Sigmoid colon (tissue), 7 donors: ENCODE data around the gene RUNDC1. TPM values are rescaled to one million over a fixed set of nuclear protein-coding genes. Genes with fewer than 3 reads are reported as not detected.

Source experiments
- DNase-seq: peaks from one replicate; pipeline ENCODE4 v3.0.0-alpha.2; 2019
- H3K27ac ChIP-seq, 4 donors: fragments of 200-600 bp; sonication (generic); one replicate each; pipeline ENCODE4 v1.5.1; 2016 to 2019; ENCODE audit warnings: mild to moderate bottlenecking in 1 of 4
- H3K27me3 ChIP-seq, 3 donors: fragments of 200-600 bp; sonication (generic); one replicate each; pipeline ENCODE4 v1.5.1; 2019; ENCODE audit warnings: mild to moderate bottlenecking in 1 of 3
- H3K36me3 ChIP-seq, 4 donors: fragments of 200-600 bp; sonication (generic); one replicate each; pipeline ENCODE4 v1.5.1; 2016 to 2019
- H3K4me1 ChIP-seq, 4 donors: fragments of 200-600 bp; sonication (generic); one replicate each; pipeline ENCODE4 v1.5.1; 2017 to 2019
- H3K4me3 ChIP-seq, 4 donors: fragments of 200-600 bp; sonication (generic); one replicate each; pipeline ENCODE4 v1.5.1; 2017 to 2019; ENCODE audit warnings: mild to moderate bottlenecking in 2 of 4, moderate library complexity in 1 of 4
- H3K9me3 ChIP-seq, 4 donors: fragments of 200-600 bp in 3 of 4; sonication (generic) in 3 of 4; one replicate each; pipeline versions ENCODE4 v1.5.1 to v1.6.1; 2013 to 2019
- CTCF ChIP-seq, 4 experiments: fragments of 450-650 bp in 3 of 4; fragments of 200-600 bp in 1 of 4; IDR thresholded peaks; one replicate each; pipeline ENCODE4 v1.5.1; 2016 to 2019; ENCODE audit warnings: antibody characterized with exemption in 4 of 4, mild to moderate bottlenecking in 3 of 4, moderate library complexity in 2 of 4
- EP300 ChIP-seq, 4 donors: sonication (generic); formaldehyde crosslinking; IDR thresholded peaks; one replicate each; pipeline ENCODE4 v1.6.1; 2017; ENCODE audit warnings: antibody characterized with exemption in 4 of 4
- POLR2A ChIP-seq, 2 donors: fragments of 450-650 bp; IDR thresholded peaks; one replicate each; pipeline ENCODE4 v1.6.1; 2016; ENCODE audit warnings: antibody characterized with exemption in 2 of 2, mild to moderate bottlenecking in 2 of 2, moderate library complexity in 2 of 2
- POLR2AphosphoS5 ChIP-seq, 4 donors: sonication (generic); formaldehyde crosslinking; IDR thresholded peaks; one replicate each; pipeline ENCODE4 v1.6.1; 2017; ENCODE audit warnings: antibody characterized with exemption in 4 of 4
- WGBS, 2 donors: extraction: QIAGEN DNeasy Blood & Tissue Kit; methylation state at CpG; one replicate each; pipeline ENCODE4 v1.1.7; 2013; 5-methylcytosine and 5-hydroxymethylcytosine counted together
- intact Hi-C: fragments of 100-400 bp; cut with DNase I; formaldehyde crosslinking; loops from one replicate; pipeline ENCODE4 v1.15.1; 2023
- polyA plus RNA-seq, 3 donors: library from polyadenylated mRNA; stranded (reverse); fragments of 200-250 nt; gene quantifications; one replicate each; pipeline ENCODE4 v1.2.3, GENCODE V29; 2013
- total RNA-seq, 4 donors: library from RNA; depleted of rRNA; stranded (reverse); fragments of >200 nt; gene quantifications; one replicate each; pipeline ENCODE4 v1.1.0, GENCODE V29; 2016
- donor health status: healthy with polysubstance abuse.
- donor health status: Bipolar disorder and iron deficiency.
- donor health status: healthy.

The RUNDC1 gene
- total and polyA plus RNA-seq, 7 donors = 8.4 to 14.7 (median 10.5) TPM

GRCh38 chr17:43018008-43018853 lies 37.9 kb downstream of the RUNDC1 start:
- H3K36me3 ChIP-seq = peaks cover 5 to 51% (median 30%) of the 10 kb centered on the region in 4 donors
- WGBS, 2 donors = 74 to 84% methylated on average over 19 of the region's 19 CpGs

GRCh38 chr17:43018932-43019331 lies 38.6 kb downstream of the RUNDC1 start:
- Histone ChIP-seq H3K36me3 (peaks cover 0 to 44% (median 25%) of the 10 kb centered on the region in 4 donors), H3K27ac (peak overlapping the region; percentile 81 to 95 (median 90)), H3K27me3 (no peaks in the 10 kb centered on the region), H3K9me3 (no peaks in the 10 kb centered on the region), H3K4me3 (no peak overlapping the region), H3K4me1 (peaks cover 0 to 46% (median 43%) of the 10 kb centered on the region in 4 donors)
- DNase-seq = no peak
- TF ChIP-seq POLR2AphosphoS5 (IDR thresholded peaks at IDR 0.05) (no peak), EP300 (IDR thresholded peaks at IDR 0.05) (no peak), CTCF (IDR thresholded peaks at IDR 0.05) (no peak), POLR2A (IDR thresholded peaks at IDR 0.05) (no peak)
- intact Hi-C loops = no loop called here
- 44 to 53% methylated on average over 4 of the region's 4 CpGs for WGBS, 2 donors

More at GRCh38 chr17:43018008-43018853, 37.9 kb downstream of the RUNDC1 start:
- Histone ChIP-seq H3K4me1 (peaks cover 0 to 46% (median 43%) of the 10 kb centered on the region in 4 donors), H3K27me3 (no peaks in the 10 kb centered on the region), H3K4me3 (no peak overlapping the region), H3K27ac (peak overlapping the region; percentile 81 to 95 (median 90)), H3K9me3 (no peaks in the 10 kb centered on the region)
- no peak for TF ChIP-seq POLR2AphosphoS5 (IDR thresholded peaks at IDR 0.05)
- TF ChIP-seq CTCF (IDR thresholded peaks at IDR 0.05) = no peak
- TF ChIP-seq EP300 (IDR thresholded peaks at IDR 0.05) = no peak
- no peak for TF ChIP-seq POLR2A (IDR thresholded peaks at IDR 0.05)
- no peak for DNase-seq
- intact Hi-C loops = no loop called here

GRCh38 chr17:43019418-43019817 lies 39.1 kb downstream of the RUNDC1 start:
- no peak for DNase-seq
- Histone ChIP-seq H3K4me1 (peaks cover 0 to 49% (median 44%) of the 10 kb centered on the region in 4 donors), H3K9me3 (no peaks in the 10 kb centered on the region), H3K4me3 (peak overlapping the region in 2 of 4 donors; percentile 77 to 85), H3K27ac (peak overlapping the region; percentile 81 to 95 (median 90)), H3K27me3 (no peaks in the 10 kb centered on the region), H3K36me3 (peaks cover 0 to 39% (median 25%) of the 10 kb centered on the region in 4 donors)
- TF ChIP-seq EP300 (IDR thresholded peaks at IDR 0.05) (no peak), CTCF (IDR thresholded peaks at IDR 0.05) (no peak), POLR2A (IDR thresholded peaks at IDR 0.05) (no peak), POLR2AphosphoS5 (IDR thresholded peaks at IDR 0.05) (no peak)
- WGBS, 2 donors = 19 to 42% methylated on average over 7 of the region's 7 CpGs
- intact Hi-C loops = no loop called here

GRCh38 chr17:43020030-43020621 lies 39.8 kb downstream of the RUNDC1 start:
- TF ChIP-seq EP300 (IDR thresholded peaks at IDR 0.05) = no peak
- TF ChIP-seq POLR2A (IDR thresholded peaks at IDR 0.05) = no peak
- TF ChIP-seq POLR2AphosphoS5 (IDR thresholded peaks at IDR 0.05) = no peak
- no peak for TF ChIP-seq CTCF (IDR thresholded peaks at IDR 0.05)
- Histone ChIP-seq H3K36me3 (peaks cover 0 to 32% (median 21%) of the 10 kb centered on the region in 4 donors), H3K9me3 (no peaks in the 10 kb centered on the region), H3K27ac (peak overlapping the region; percentile 81 to 95 (median 90)), H3K4me3 (peak overlapping the region in 3 of 4 donors; percentile 77 to 97 (median 85)), H3K27me3 (no peaks in the 10 kb centered on the region), H3K4me1 (peaks cover 0 to 52% (median 44%) of the 10 kb centered on the region in 4 donors)
- intact Hi-C loops = loop anchor here (5.0 kb wide), 2 partner anchors 192 to 297 kb away; partner anchors contain the start of gene TMEM106A
- 76 to 79% methylated on average over 6 of the region's 6 CpGs for WGBS, 2 donors
- DNase-seq = no peak
